Mesenteric fat pad (tissue), 1 donor: Measurements from ENCODE around the gene UBAC1. TPM values are rescaled to one million over a fixed set of nuclear protein-coding genes. Genes with fewer than 3 reads are reported as not detected.

ENCODE experiments used
- DNase-seq: peaks from one replicate; pipeline ENCODE4 v3.0.0-alpha.2; 2020; ENCODE audit warnings: low spot score
- total RNA-seq: library from RNA; stranded (reverse); fragmentation: NEBNext Ultra II Directional; extraction: Animal tissue kit (Norgen Biotek cat#: 25700); gene quantifications from one replicate; pipeline ENCODE4 v1.2.1, GENCODE V29; 2021
- donor health status: DM: yes; HTN: yes; CAD: no.

UBAC1 gene
- total RNA-seq, 1 donor from 2014 or later, result 36.3 TPM

GRCh38 chr9:135903786-135904520 lies 57.2 kb downstream of the UBAC1 start:
- peak; percentile 28 for DNase-seq

DNA sequence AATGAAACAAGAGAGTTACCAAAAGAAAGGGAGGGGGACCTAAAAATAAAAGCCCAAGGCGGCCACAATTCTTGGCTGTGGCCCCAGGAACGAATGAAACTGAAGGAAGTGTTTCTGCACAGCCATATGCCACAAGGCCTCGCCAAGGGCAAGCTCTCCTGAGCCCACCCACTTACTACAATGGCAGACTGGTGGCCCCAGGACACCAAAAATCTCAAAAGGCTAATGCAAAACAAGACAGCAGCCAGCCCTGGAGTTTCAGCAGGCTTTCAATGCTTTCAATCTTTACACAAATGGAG lies 57.9 kb downstream of the UBAC1 start:
- peak; percentile 16 for DNase-seq

DNA sequence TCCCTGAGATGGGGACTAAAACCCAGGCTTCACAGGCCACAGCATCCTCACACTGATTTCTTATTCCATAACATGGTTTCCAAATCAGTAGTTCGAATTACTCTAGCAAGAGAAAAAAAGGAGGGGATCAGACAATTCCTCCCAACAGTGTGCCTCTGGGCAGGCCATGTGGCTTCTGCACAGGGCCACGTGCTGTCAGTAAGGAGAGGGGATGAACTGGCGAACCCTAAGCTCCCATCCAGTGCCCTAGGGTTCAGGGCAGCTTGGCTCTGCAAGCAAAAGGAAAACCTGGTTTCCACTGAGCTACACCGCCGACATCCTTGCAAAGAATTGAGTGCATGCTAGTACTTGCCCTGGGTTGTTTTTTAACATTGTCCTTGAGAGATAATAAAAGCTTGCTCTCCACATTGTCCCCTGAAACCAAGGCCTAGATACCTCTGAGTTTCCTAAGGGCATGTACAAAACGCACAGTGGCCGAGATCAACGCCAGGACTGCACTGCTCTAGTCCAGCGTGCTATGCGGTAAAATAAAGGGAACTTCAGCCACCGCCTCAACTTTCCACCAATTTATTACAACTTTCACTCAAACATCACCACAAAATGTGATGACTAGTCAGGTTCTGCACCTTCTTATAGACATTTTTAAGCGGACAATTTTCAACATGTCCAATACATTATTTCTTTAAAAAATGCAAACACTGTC lies 58.4 kb downstream of the UBAC1 start:
- DNase-seq, result peak; percentile 26

GRCh38 chr9:135901826-135902225 lies 59.3 kb downstream of the UBAC1 start:
- DNase-seq, result peak; percentile 8

DNA sequence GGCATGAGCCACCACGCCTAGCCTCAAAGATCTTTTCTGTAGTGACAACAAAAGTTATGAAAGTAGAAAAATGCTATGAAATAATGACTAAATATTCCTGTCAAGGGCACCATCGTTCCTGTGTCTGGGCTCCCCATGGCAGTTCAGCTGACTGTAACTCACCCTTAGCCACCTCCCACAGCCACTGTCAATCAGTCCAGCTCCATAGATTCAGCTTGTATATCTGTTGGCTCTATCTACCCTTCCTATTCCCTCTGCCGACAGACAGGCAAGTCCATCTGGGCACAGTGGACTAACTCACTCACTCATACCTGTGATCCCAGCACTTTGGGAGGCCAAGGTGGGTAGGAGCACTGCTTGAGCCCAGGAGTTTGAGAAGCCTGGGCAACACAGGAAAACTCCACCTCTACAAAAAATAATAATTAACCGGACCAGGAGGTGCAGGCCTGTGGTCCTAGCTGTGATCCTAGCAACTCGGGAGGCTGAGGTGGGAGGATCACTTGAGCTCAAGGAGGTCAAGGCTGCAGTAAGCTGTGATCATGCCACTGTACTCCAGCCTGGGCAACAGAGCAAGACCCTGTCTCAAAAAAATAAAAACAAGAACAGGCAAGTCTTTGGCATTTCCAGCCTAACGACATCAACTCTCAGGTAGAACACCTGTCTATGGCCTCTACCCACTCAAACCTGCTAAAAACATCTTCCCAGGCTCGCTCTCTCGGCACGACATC lies 60.0 kb downstream of the UBAC1 start:
- peak; percentile 39 for DNase-seq

DNA sequence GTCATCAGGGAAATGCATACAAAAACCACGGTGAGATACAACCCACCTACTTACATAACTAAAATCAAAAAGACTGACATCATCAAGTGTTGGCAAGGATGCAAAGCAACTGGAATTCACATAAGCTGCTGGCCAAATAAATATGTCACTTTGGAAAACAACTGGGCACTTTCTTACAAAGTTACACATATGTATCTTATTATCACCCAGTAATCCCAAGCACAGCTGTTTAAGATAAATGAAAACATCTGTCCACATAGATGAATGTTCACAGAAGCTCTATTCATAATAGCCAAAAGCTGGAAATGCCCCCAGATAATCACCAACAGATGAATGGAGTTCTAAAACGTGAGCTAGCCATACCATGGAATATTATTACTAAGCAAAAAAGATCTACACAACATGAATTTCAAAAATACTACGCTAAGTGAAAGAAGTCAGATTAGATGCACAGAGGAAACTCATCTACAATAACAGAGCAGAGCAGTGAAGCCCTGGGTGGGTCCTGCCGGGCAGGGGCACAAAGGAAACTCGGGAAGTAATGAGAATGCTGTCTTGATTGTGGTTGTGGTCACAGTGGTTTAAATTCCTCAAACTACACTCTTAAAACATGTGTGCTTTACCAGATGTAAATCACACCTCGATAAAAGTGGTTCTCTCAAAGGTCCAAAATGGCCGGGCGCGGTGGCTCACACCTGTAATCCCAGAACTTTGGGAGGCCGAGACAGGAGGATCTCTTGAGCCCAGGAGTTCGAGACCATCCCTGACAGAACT lies 62.4 kb downstream of the UBAC1 start:
- DNase-seq, result peak; percentile 11

DNA sequence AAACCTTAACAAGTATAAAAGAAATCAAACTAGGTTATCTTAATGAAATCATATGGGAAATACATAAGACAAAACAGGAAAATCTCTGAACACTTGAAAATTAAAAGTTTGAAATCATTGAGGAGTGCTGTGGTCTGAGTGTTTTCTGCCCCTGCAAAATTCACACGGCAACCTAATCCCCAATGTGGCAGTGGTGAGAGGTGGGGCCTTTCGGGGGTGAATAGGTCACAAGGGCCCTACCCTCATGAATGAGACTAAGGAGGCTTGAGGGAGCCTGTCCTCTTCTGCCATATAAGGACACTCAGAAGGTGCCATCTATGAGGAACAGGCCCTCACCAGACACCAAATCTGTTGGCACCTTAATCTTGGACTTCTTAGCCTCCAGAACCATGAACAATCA lies 64.5 kb downstream of the UBAC1 start:
- DNase-seq, result no peak

DNA sequence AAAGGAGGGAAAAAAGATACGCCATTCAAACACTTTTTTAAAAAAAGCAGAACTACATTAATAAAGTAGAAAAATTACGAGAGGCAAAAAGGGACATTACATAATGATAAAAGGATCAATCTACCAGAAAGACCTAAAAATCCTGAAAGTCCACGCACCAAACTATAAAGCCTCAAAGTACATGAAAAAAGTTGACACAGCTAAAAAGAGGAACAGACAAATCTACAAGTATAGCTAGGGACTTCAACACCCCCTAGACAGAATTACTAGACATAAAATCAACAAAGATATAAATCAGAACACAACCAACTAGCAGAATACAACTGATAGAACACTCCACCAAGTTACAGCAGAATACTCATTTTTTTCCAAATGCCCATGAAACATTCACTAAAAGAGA lies 65.0 kb downstream of the UBAC1 start:
- no peak for DNase-seq

- no peak for DNase-seq
Observed at GRCh38 chr9:135895202-135895848, 65.8 kb downstream of the UBAC1 start.

DNA sequence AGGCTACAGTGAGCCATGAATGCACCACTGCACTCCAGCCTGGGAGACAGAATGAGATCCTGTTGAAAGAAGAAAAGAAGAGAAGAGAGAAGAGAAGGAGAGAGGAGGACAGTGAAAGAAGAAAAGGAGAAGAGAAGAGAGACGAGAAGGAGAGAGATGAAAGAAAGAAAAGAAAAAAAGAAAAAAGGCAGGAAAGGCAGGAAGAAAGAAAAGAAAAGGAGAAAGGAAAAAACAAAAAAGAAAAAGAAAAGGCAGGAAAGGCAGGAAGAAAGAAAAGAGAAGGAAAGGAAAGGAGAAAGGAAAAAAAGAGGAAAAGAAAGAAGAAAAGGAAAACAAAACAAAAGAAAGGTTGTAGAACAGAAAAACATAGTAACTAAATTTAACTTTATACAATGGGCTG lies 68.1 kb downstream of the UBAC1 start:
- no peak for DNase-seq

GRCh38 chr9:135892327-135892726 lies 68.8 kb downstream of the UBAC1 start:
- DNase-seq, result peak; percentile 33

DNA sequence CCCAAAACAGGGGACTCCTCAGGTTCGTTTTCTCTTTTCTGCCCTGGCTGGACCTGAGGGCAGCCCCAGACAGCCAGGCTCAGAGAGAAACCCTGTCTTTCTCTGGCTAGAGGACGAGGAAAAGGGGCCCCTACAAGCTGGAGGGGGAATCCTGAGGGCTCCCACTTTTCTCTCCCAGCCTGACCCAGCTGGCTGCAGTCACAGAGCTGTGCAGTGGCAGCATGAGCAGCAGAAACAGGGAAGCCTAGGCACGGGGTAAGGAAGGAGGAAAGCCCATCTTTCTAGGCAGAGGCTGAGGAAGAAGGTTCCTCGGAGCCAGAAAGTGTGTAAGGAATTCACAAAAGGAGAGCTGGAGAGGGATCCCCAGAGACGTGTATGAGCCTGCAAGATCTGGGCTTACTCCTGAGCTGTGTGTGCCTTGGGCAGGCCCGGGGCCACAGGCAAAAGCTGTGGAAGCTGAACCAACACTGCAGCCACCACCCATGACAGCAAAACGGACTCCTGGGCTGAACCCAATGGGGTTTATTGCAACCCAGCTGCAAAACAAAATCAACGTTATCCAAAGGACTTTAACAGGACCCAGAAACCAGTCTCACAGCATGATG lies 70.0 kb downstream of the UBAC1 start:
- peak; percentile 49 for DNase-seq

GRCh38 chr9:135890190-135891026 lies 70.8 kb downstream of the UBAC1 start:
- DNase-seq, result peak; percentile 53

- DNase-seq, result peak; percentile 68
Observed at GRCh38 chr9:135889564-135890189, 71.5 kb downstream of the UBAC1 start.

- DNase-seq, result peak; percentile 77
Observed at GRCh38 chr9:135888766-135889394, 72.3 kb downstream of the UBAC1 start.

DNA sequence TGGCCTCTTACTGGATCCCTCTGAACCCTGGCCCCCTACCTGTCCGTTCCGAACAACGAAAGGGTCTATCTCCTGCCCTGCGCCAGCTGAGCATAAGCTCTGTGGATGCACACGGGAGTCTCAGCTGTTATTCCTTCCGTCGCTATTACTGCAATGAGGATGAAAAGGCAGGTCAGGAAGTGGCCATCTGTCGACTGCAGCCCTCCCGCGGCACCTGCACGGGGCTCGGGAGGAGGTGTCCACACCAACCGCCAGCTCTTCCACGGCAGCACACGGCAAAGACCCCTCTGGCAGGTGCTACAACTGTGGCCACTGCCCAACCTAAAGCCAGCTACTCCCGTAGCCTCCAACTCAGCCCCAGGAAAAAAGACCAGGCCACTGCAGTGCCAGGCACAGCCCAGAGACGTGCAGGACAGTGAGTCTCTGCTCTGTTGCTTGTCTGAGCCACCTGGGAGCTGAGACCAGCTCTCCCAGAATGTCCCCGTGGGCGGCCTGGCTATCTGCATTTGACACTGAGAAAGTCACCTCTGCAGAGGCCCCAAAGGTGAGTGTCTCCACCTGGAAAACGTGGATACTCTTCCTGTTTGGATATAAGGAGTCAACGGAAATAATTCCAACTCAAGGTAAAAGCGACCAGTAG lies 72.9 kb downstream of the UBAC1 start:
- peak; percentile 59 for DNase-seq

DNA sequence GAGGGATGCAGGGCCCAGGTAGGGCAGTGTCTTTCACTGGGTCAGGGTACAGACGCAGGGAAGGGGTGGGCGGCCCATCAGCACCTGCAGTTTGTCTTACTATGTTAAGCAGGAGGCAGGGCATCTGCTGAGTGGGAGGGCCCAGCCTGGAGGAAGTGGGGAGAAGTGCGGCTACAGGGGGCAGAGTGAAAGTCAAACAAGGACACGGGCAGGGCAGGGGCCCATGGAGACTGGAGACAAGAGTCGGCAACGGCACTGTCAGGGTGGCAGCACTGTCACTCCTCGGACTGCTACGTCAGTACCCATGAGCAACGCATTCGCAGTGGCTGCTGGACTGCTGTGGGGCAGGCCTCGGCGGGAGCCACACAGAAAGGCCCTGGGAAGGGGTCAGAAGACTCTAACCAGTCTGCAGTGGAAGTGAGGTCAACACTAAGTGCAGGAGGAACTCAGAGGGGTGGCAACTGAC lies 73.6 kb downstream of the UBAC1 start:
- DNase-seq, result peak; percentile 80

GRCh38 chr9:135887021-135887507 lies 74.1 kb downstream of the UBAC1 start:
- DNase-seq, result peak; percentile 82
